Epithelial cell of umbilical artery (primary cell): Measurements from ENCODE around the gene PGM5. TPM values are rescaled to one million over a fixed set of nuclear protein-coding genes. Genes with fewer than 3 reads are reported as not detected.

Source experiments
- total RNA-seq: library from RNA; depleted of rRNA; stranded (reverse); fragments of >200 nt; gene quantifications from 2 replicates; pipeline ENCODE4 v1.2.3, GENCODE V29; 2014

PGM5 gene
- total RNA-seq, result 0.46 and 0.65 TPM in 2 replicates

DNA sequence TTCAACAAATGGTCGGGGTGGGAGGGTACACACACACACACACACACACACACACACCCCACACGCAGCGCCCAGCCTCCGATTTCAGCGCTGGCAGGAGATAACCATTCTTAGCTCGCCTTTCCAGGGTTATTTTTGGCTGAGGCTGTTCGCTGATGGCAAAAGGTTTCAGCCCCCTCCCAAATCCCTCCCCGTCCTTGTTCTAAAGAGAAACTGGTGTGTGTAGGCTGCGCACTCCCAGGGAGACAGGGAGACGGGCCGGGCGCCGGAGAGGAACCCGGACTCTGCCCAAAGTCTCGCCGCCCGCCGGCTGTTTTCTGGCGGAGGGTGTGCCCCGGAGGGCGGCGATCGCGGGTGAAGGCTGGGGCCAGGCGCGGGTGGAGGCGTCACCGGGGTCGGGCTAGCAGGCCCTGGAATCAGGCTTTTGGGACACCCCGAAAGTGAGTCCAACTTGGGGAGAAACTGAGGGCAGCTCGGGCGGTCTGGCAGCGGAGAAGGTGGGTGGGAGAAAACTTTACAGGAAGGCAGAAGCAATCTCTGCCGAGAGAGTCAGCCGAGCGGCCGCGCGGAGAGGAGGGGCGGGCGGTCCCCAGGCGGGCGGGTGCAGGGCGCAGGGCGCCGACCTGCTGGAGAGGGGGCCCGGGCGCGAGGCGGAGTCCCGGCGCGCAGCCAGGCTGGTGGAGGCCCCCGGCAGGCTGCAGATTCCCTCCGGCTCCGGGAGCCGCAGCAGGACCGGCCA lies at the start of gene PGM5:
Gene PGM5, plus strand, starts transcription at position 232 of the 739 bp plus-strand sequence. CDS start 517 bp downstream, outside the sequence.

DNA sequence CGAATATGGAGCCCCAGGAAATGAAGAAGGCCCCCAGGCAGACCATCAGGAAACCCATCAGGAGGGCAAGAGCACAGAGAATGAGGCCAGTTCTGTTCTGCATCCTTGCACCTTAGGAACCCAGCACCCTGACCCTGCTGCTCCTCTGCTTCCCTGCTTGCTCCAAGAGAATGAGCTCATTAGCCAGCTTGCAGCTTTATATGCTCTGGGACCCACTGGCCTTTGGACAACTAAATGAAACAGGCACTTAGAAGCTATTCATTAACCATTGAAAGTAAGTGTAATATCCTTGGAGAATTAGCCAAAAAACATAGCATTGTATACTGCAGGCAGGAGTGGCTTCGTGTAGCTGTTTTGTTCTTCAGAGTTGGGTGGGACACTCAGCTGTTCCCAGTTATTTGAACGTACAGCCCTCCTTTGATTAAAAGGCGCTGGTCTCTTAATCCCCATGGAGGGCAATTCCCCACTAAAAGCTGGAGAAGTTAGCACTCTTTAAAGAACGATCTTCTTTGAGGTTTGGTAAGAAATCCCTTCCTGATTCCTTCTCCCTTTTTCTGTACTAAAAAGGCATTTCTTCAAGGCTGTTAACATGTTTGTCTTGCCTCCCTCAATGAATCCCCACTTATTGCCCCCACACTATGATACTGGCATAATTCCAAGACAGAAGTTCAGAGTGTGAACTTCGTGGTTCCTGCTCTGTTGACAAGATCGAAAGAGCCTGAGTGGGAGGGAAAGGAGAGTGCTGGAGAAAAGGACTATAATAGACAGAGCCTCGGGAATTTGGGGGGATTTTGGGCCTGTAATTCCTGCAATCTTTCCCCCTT lies 184.5 kb downstream of the PGM5 start, which contains the start of gene TMEM252:
Gene TMEM252, minus strand, starts transcription at position 172 of the 824 bp plus-strand sequence. Its CDS starts 69 bp downstream, at position 103.

Other genes with a start within 250 kb of the PGM5 start
- 19.2 and 29.3 TPM in 2 replicates for gene ZNG1C, start 114.6 kb upstream of the PGM5 start, total RNA-seq
- not detected in 2 replicates for gene FOXD4L3, start 53.7 kb upstream of the PGM5 start, total RNA-seq
- not detected in 2 replicates for gene TMEM252, start 184.3 kb downstream of the PGM5 start, total RNA-seq